Esophagus muscularis mucosa (tissue), 4 donors: ENCODE results near the gene MBD3L3. TPM values are rescaled to one million over a fixed set of nuclear protein-coding genes. Genes with fewer than 3 reads are reported as not detected.

Experiments
- DNase-seq: peaks from one replicate; pipeline ENCODE4 v3.0.0-alpha.2; 2017; ENCODE audit errors: extremely low spot score
- H3K27ac ChIP-seq, 4 donors: fragments of 200-600 bp; sonication (generic); replicated peaks in 1 of 4; 1 replicate in 3 of 4; 2 replicates in 1 of 4; pipeline ENCODE4 v1.5.1; 2016 to 2019; ENCODE audit warnings: mild to moderate bottlenecking in 1 of 4
- H3K27me3 ChIP-seq, 4 donors: fragments of 200-600 bp; sonication (generic); one replicate each; pipeline versions ENCODE4 v1.5.1 to v1.6.0; 2016 to 2019
- H3K36me3 ChIP-seq, 4 donors: fragments of 200-600 bp; sonication (generic); one replicate each; pipeline ENCODE4 v1.5.1; 2016 to 2019
- H3K4me1 ChIP-seq, 4 donors: fragments of 200-600 bp; sonication (generic); one replicate each; pipeline ENCODE4 v1.5.1; 2016 to 2019
- H3K4me3 ChIP-seq, 4 donors: fragments of 200-600 bp; sonication (generic); 1 replicate in 2 of 4; 2 replicates in 2 of 4; pipeline ENCODE4 v1.5.1; 2016 to 2019; ENCODE audit warnings: mild to moderate bottlenecking in 4 of 4, moderate library complexity in 1 of 4
- H3K9me3 ChIP-seq, 4 donors: fragments of 200-600 bp; sonication (generic); 1 replicate in 3 of 4; 2 replicates in 1 of 4; pipeline ENCODE4 v1.5.1; 2016 to 2019
- EP300 ChIP-seq: sonication (generic); formaldehyde crosslinking; IDR thresholded peaks from one replicate; pipeline ENCODE4 v1.6.1; 2017; ENCODE audit warnings: antibody characterized with exemption
- POLR2A ChIP-seq: fragments of 450-650 bp; IDR thresholded peaks from one replicate; pipeline ENCODE4 v1.6.1; 2017; ENCODE audit warnings: antibody characterized with exemption, moderate library complexity, mild to moderate bottlenecking, low read depth
- POLR2AphosphoS5 ChIP-seq, 2 donors: sonication (generic); formaldehyde crosslinking; IDR thresholded peaks; one replicate each; pipeline ENCODE4 v1.6.1; 2017; ENCODE audit warnings: antibody characterized with exemption in 2 of 2
- WGBS: methylation state at CpG from one replicate; pipeline ENCODE4 v1.1.5; 2018; 5-methylcytosine and 5-hydroxymethylcytosine counted together
- intact Hi-C: fragments of 100-400 bp; cut with DNase I; formaldehyde crosslinking; loops from one replicate; pipeline ENCODE4 v1.15.1; 2023
- total RNA-seq, 4 donors: library from RNA; depleted of rRNA; stranded (reverse); fragments of >200 nt; gene quantifications; one replicate each; pipeline versions ENCODE4 v1.1.0 to v1.2.1, GENCODE V29; 2016
- TF ChIP-seq, protein P1 (sequence below), 3 experiments: fragments of 200-600 bp in 2 of 3; fragments of 450-650 bp in 1 of 3; sonication (generic) in 2 of 3; IDR thresholded peaks; one replicate each; pipeline ENCODE4 v1.5.1; 2017 to 2019; ENCODE audit warnings: antibody characterized with exemption in 3 of 3, mild to moderate bottlenecking in 2 of 3, moderate library complexity in 1 of 3

MBD3L3 gene
- total RNA-seq, 4 donors from 2014 or later = not detected

DNA sequence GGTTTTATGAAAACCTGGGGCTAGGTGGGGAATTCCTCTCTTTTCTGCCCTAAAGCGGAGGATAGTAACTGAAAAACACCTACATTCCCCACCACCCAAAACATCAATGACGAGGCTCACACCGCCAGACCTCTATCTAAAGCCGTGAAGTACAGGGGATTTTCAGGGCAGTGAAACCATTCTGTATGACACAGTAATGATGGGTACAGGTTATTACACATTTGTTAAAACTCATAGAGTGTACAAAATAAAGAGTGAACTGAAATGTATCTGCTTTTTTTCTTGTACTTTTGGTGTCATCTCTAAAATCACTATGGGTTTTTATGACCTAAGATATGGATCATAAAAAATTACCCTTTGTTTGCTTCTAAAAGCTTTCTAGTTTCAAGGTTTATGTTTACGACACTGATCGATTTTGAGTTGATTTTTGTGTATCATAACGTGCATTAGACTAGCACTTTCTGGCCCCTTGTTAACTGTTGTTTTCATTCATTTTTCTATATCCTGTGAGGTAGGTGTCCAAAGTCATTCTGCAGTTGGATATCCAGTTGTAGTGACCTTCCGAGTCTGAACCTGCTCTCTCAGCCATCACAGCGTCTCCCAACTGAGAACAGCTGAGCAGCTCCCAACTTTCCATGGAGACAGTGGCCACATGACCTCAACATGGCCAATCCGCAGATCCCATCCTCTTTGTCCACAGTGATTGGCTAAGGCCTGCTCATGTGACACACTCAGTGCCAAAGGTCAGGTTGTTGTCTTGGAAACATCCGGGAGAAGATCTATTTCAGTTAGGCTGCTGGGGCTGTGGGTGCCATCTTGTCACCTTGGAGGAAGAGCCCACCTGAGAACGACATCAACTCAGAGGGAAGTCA, 47.5 kb downstream of the MBD3L3 start:
- 83% methylated on average over 11 of the region's 12 CpGs for WGBS
- Histone ChIP-seq H3K4me3 (no peak overlapping the region), H3K9me3 (peaks cover 0 to 6% (median 0%) of the 10 kb centered on the region in 4 donors), H3K27me3 (no peaks in the 10 kb centered on the region), H3K4me1 (no peaks in the 10 kb centered on the region), H3K27ac (no peak overlapping the region), H3K36me3 (no peaks in the 10 kb centered on the region)
- TF ChIP-seq EP300 (no peak), POLR2AphosphoS5 (IDR thresholded peaks at IDR 0.05) (no peak), POLR2A (no peak)
- TF ChIP-seq, protein P1, sequence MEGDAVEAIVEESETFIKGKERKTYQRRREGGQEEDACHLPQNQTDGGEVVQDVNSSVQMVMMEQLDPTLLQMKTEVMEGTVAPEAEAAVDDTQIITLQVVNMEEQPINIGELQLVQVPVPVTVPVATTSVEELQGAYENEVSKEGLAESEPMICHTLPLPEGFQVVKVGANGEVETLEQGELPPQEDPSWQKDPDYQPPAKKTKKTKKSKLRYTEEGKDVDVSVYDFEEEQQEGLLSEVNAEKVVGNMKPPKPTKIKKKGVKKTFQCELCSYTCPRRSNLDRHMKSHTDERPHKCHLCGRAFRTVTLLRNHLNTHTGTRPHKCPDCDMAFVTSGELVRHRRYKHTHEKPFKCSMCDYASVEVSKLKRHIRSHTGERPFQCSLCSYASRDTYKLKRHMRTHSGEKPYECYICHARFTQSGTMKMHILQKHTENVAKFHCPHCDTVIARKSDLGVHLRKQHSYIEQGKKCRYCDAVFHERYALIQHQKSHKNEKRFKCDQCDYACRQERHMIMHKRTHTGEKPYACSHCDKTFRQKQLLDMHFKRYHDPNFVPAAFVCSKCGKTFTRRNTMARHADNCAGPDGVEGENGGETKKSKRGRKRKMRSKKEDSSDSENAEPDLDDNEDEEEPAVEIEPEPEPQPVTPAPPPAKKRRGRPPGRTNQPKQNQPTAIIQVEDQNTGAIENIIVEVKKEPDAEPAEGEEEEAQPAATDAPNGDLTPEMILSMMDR (IDR thresholded peaks at IDR 0.05) = no peak
- no peak for DNase-seq
- intact Hi-C loops = no loop called here

DNA sequence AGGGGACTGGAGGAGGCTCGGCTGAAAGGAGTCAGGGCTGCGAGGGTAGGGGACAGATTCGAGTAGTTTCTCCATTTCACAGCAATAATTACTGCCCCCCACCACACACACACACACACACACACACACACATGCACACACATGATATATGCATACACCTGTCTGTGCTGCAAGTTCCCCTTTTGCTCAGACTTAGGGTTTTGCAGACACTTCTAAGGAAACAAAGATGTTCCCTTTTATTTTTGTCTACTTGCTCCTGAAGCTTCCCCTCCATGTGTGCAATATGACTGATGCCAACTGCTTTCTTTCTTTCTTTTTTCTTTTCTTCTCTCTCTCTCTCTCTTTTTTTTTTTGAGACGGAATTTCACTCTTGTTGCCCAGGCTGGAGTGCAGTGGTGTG, 50.6 kb downstream of the MBD3L3 start:
- no peaks in the 10 kb centered on the region for H3K9me3 ChIP-seq
- no peak for DNase-seq
- no peaks in the 10 kb centered on the region for H3K4me1 ChIP-seq
- WGBS = 72% methylated on average over 4 of the region's 4 CpGs
- H3K27me3 ChIP-seq = peaks cover 0 to 3% (median 0%) of the 10 kb centered on the region in 4 donors
- no peak overlapping the region for H3K27ac ChIP-seq
- TF ChIP-seq POLR2A = no peak
- no peak for TF ChIP-seq EP300
- TF ChIP-seq, protein P1 (IDR thresholded peaks at IDR 0.05) = no peak
- no peak for TF ChIP-seq POLR2AphosphoS5 (IDR thresholded peaks at IDR 0.05)
- H3K4me3 ChIP-seq = no peak overlapping the region
- no peaks in the 10 kb centered on the region for H3K36me3 ChIP-seq
- intact Hi-C loops = no loop called here

Other genes with a start within 250 kb of the MBD3L3 start
- under 1 TPM in 2 of 4 donors, not detected in 2; 0.17 to 0.33 TPM for gene ADGRE1, start 171.1 kb downstream of the MBD3L3 start, total RNA-seq
- gene MBD3L2B, start 37.2 kb downstream of the MBD3L3 start, total RNA-seq = not detected
- gene MBD3L5, start 28.1 kb downstream of the MBD3L3 start, total RNA-seq = not detected
- not detected for gene MBD3L4, start 18.5 kb downstream of the MBD3L3 start, total RNA-seq
- not detected for gene MBD3L2, start 9.4 kb downstream of the MBD3L3 start, total RNA-seq
- gene ZNF557, start 11.0 kb upstream of the MBD3L3 start, total RNA-seq = 1 to 10 TPM; 5.5 to 9.0 (median 8.3) TPM
- 100 to 1,000 TPM in 2 of 4 donors, 10 to 100 TPM in 2; 72.3 to 143 (median 92.5) TPM for gene INSR, start 235.7 kb upstream of the MBD3L3 start, total RNA-seq